HCT116 (cell line): ENCODE measurements around the gene ABHD14A.

ENCODE experiments used
- ATF3 ChIP-seq: IDR thresholded peaks from 2 replicates; pipeline ENCODE4 v1.6.1; 2012
- CTCF ChIP-seq, 3 experiments: fragments of 200-600 bp in 1 of 3; sonication (generic) in 1 of 3; IDR thresholded peaks in 2 of 3; conservative IDR thresholded peaks in 1 of 3; 2 replicates each; pipeline ENCODE4 v1.5.1; 2012 to 2017; ENCODE audit warnings: low read depth in 2 of 3, low read length in 2 of 3, antibody characterized with exemption in 1 of 3, borderline replicate concordance in 1 of 3, control low read depth in 1 of 3, mild to moderate bottlenecking in 1 of 3, mixed read lengths in 1 of 3, mixed run types in 1 of 3, moderate library complexity in 1 of 3; ENCODE audit not compliant: insufficient read depth in 1 of 3
- MAX ChIP-seq: IDR thresholded peaks from 2 replicates; pipeline ENCODE4 v1.6.1; 2012
- POLR2A ChIP-seq: IDR thresholded peaks from 2 replicates; pipeline ENCODE4 v1.7.0; 2011; ENCODE audit warnings: borderline replicate concordance; ENCODE audit not compliant: insufficient read depth, insufficient read length; ENCODE audit errors: extremely low read depth
- POLR2AphosphoS5 ChIP-seq: IDR thresholded peaks from 2 replicates; pipeline ENCODE4 v1.6.1; 2011; ENCODE audit warnings: mild to moderate bottlenecking, low read depth, low read length, moderate library complexity
- SRF ChIP-seq: IDR thresholded peaks from 2 replicates; pipeline ENCODE4 v1.6.1; 2012; ENCODE audit warnings: low read depth

GRCh38 chr3:51982352-51982837 is 7.5 kb downstream of the ABHD14A start:
- peak in 2 of 3 experiments; percentile 83 to 88; a peak in 4 of 6 replicates for TF ChIP-seq CTCF (IDR thresholded peaks at IDR 0.05 in 2 of 3, conservative IDR thresholded peaks at IDR 0.05 in 1 of 3; ENCODE audit: borderline replicate concordance in 1 of 3, insufficient read depth in 1 of 3, low read depth in 2 of 3, low read length in 2 of 3)
- no peak for TF ChIP-seq POLR2A
- no peak for TF ChIP-seq ATF3
- TF ChIP-seq SRF = no peak
- no peak for TF ChIP-seq POLR2AphosphoS5
- no peak for TF ChIP-seq MAX
